Measurements from ENCODE around the gene SYPL1. TPM values are rescaled to one million over a fixed set of nuclear protein-coding genes. Genes with fewer than 3 reads are reported as not detected.

The SYPL1 gene
- total RNA-seq, 1 donor from 2014 or later, result 39.4 TPM

GRCh38 chr7:106052681-106053080, 59.4 kb downstream of the SYPL1 start:
- no peak for DNase-seq (ENCODE audit: low read depth, low spot score)
- Mint-ChIP-seq H3K4me1 (peaks cover 9% of the 10 kb centered on the region), H3K4me3 (no peak overlapping the region), H3K9me3 (no peaks in the 10 kb centered on the region), H3K36me3 (ENCODE audit: low read depth) (no peaks in the 10 kb centered on the region), H3K27ac (ENCODE audit: unreplicated experiment) (no peak overlapping the region), H3K27me3 (ENCODE audit: low read depth) (no peaks in the 10 kb centered on the region)
- TF ChIP-seq, protein P1, sequence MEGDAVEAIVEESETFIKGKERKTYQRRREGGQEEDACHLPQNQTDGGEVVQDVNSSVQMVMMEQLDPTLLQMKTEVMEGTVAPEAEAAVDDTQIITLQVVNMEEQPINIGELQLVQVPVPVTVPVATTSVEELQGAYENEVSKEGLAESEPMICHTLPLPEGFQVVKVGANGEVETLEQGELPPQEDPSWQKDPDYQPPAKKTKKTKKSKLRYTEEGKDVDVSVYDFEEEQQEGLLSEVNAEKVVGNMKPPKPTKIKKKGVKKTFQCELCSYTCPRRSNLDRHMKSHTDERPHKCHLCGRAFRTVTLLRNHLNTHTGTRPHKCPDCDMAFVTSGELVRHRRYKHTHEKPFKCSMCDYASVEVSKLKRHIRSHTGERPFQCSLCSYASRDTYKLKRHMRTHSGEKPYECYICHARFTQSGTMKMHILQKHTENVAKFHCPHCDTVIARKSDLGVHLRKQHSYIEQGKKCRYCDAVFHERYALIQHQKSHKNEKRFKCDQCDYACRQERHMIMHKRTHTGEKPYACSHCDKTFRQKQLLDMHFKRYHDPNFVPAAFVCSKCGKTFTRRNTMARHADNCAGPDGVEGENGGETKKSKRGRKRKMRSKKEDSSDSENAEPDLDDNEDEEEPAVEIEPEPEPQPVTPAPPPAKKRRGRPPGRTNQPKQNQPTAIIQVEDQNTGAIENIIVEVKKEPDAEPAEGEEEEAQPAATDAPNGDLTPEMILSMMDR (conservative IDR thresholded peaks at IDR 0.05), result no peak

DNA sequence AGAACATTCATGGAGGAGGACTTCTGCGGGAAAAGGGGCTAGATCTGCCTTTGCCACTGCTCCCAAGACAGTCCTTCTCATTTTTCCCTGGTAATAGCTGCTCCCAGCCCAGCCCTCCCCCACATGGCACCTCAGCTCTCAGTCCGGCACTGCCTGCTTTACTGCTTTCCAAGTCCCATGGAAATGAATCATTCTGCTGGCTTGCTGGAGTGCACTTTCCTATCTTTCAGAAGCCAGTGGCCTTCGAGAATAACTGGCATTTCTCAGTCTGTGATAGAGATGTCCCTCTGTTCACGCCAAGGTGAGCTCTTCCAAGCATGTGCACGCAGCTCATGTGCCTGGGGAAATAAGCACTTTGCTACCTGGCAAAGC, 61.4 kb downstream of the SYPL1 start:
- Mint-ChIP-seq H3K9me3 (no peaks in the 10 kb centered on the region), H3K27ac (ENCODE audit: unreplicated experiment) (no peak overlapping the region), H3K27me3 (ENCODE audit: low read depth) (no peaks in the 10 kb centered on the region), H3K36me3 (ENCODE audit: low read depth) (no peaks in the 10 kb centered on the region), H3K4me1 (no peaks in the 10 kb centered on the region), H3K4me3 (no peak overlapping the region)
- no peak for DNase-seq (ENCODE audit: low read depth, low spot score)
- TF ChIP-seq, protein P1 (conservative IDR thresholded peaks at IDR 0.05), result no peak

GRCh38 chr7:106050002-106050745, 61.9 kb downstream of the SYPL1 start:
- TF ChIP-seq, protein P1 (conservative IDR thresholded peaks at IDR 0.05), result no peak
- no peak for DNase-seq (ENCODE audit: low read depth, low spot score)
- Mint-ChIP-seq H3K4me1 (no peaks in the 10 kb centered on the region), H3K27ac (ENCODE audit: unreplicated experiment) (peak overlapping the region; percentile 27), H3K27me3 (ENCODE audit: low read depth) (peaks cover 2% of the 10 kb centered on the region), H3K9me3 (no peaks in the 10 kb centered on the region), H3K36me3 (ENCODE audit: low read depth) (no peaks in the 10 kb centered on the region), H3K4me3 (no peak overlapping the region)

DNA sequence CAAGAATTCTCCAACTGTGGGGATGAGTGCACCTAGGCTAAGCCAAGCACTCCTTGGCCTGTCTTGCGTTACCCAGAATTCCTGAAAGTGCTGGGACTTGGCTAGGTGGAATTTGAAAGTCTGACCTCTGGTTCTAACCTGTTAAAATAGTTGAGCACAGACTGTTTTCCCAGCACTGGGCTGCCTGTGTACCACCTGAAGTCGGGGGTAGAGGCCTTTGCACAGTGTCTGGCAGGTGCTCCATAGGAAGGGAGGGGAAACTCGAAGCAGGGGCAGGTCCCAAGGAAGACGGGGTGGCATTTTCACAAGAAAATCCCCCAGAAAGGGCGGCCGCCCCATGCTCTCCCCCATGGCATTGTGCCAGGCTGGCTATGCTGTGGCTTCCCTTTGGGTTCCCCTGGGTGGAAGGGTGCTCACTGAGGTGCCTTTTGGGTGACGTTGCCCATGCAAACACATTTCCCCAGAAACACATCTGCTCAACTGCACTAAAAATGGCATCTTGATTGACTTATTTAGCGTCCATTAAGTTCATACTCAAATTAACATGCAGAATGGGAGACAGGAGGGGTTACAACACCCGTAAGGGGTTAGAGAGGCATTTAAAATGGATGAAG, 62.9 kb downstream of the SYPL1 start:
- no peaks in the 10 kb centered on the region for H3K4me1 Mint-ChIP-seq
- TF ChIP-seq, protein P1 (conservative IDR thresholded peaks at IDR 0.05), result no peak
- H3K27ac Mint-ChIP-seq (ENCODE audit: unreplicated experiment), result no peak overlapping the region
- H3K9me3 Mint-ChIP-seq, result no peaks in the 10 kb centered on the region
- no peak overlapping the region for H3K4me3 Mint-ChIP-seq
- no peak for DNase-seq (ENCODE audit: low read depth, low spot score)
- H3K27me3 Mint-ChIP-seq (ENCODE audit: low read depth), result peaks cover 9% of the 10 kb centered on the region
- no peaks in the 10 kb centered on the region for H3K36me3 Mint-ChIP-seq (ENCODE audit: low read depth)

- no peaks in the 10 kb centered on the region for H3K36me3 Mint-ChIP-seq (ENCODE audit: low read depth)
- no peak for DNase-seq (ENCODE audit: low read depth, low spot score)
- H3K9me3 Mint-ChIP-seq, result no peaks in the 10 kb centered on the region
These were observed 63.4 kb downstream of the SYPL1 start for GRCh38 chr7:106048706-106049020.

More at GRCh38 chr7:106048706-106049020, 63.4 kb downstream of the SYPL1 start:
- Mint-ChIP-seq H3K4me3 (no peak overlapping the region), H3K27me3 (ENCODE audit: low read depth) (peaks cover 9% of the 10 kb centered on the region), H3K4me1 (no peaks in the 10 kb centered on the region), H3K27ac (ENCODE audit: unreplicated experiment) (no peak overlapping the region)
- TF ChIP-seq, protein P1 (conservative IDR thresholded peaks at IDR 0.05), result no peak
